Activated gamma-delta T cell (primary cell): ENCODE measurements around the gene GATA5.

Source experiments
- DNase-seq: peaks from one replicate; lab custom pipeline; 2025; lab: John Stamatoyannopoulos, UW

Gene GATA5

DNA sequence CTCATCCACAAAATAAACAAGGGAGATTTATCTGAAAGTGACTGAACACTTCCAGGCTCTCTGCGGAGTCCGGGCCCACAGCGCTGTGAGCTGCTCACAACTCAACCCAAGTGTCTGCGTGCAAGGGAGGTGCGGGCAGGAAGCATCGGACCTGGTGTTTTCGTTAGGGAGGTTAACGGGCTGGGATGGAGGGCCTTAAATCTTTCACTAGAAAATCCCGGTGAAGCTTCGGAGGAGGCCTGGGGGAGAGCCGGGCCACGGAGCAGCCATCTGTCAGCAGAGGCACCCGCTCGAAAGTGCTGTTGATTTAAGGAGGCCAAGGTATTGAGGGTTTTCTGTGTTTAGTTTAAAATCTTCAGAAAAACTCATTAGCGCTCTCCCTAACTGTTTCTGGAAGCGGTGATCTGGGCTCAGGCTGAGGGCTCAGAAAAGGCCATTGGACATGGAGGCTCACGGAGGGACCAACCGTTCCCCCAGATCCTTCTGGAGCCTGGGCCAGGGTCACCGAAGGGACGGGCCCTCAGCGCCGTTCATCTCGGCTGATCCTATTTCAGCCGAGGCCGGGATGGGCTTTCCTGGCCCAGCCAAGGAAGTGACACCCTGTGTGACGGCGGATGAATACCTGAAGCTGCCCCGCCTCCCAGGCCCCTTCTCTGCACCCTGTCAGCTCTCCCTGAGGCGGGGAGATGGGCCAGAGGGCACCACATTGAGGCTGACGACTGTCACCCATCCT, 20.7 kb downstream of the GATA5 start:
- DNase-seq = no peak

DNA sequence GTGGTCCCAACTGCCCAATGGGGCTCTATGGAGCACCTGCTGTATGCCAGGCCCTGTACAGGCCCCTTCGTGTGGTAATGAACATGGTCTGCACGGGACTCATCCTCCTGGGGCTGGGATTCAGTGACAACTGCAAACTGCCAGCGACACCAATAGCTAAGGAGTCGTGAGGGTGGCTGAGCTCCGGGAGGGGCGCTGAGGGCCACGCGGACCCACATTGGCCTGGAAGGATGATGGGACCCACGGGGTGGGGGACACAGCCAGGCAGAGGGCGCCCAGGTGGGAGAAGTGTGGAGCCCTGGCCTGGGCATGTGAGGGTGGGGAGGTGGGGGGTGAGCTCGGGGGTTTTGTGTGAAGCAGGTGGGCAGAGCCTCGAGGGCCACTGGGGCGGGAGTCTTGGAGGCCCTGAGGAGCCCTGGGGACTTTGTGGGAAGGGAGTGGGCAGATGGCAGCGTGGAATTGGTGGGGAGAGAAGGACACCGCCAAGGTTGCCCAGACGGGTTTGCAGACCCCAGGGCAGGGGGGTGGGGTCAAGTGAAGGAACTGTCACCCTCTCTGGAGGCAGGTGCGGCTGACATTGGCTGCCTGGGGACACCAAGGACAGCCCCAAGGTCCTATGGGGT, 22.5 kb downstream of the GATA5 start:
- DNase-seq = no peak

DNA sequence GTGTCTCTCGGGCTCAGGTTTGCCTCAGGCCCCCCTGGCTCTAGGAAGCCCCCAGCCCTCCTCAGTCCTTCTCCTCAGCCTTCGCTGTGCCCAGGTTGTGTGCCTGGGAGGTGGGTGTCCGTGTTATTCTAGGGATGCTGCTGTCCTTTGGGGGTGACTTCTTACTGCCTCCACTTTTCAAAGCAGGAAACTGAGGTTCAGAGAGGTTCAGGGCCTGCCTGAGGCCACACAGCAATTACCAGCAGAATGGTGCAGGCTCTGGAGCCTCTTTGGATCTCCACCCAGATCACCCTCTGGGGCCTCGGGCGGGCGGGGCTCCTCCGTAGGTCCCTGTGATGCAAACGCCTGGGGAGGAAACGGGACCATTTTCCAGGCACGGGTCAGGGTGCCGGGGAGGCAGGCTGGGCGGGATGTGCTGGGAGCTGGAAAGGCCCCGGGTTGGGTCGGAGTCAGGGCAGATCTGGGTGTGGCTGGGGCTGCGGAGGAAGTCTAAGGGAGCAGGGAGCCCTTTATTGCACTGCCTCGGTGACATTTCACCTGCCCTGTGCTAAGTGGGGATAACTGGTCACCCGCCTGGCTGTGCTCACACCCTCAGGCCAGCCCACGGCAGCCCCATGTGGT, 23.2 kb downstream of the GATA5 start:
- no peak for DNase-seq

DNA sequence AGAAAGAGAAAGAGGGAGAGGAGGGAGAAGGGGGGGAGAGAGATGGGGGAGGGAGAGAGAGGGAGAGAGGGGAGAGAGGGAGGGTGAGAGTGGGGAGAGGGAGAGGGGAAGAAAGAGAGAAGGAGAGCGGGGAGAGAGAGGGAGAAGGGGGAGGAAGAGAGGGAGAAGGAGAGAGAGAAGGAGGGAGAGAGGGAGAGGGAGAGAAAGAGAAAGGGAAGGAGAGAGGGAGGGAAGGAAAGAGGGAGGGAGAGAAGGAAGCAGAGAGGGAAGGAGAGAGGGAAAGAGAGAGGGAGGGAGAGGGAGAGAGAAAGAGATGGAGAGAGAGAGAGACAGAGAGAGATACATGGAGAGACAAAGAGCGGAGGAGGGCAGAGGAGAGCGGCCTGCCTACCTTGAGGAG, 23.8 kb downstream of the GATA5 start:
- DNase-seq = no peak

DNA sequence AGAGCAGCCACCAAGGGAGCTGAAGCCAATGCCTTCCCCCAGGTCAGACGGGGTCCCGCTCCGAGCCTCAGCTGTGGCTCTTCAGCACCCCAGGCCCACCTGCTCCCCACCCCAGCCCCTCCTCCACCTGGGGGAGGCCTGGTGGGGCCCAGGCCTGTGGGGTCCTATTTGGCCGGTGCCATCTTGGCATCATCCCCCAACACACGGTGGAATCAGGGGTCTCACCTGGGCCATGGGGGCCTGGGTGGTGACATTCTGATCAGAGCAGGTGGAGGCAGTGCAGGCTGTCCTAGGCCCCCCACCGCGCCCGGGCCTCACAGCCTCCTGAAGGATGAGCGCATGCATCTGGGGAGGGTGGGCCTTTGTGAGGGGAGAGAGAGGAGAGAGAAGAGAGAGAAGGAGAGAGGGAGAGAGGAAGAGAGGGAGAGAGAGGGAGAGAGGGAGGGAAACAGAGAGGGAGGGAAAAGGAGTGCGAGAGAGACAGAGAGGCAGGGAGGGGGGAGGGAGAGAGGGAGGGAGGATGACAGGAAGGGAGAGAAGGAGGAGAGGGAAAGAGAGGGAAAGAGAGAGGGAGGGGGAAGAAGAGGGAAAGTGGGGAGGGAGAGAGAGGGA, 24.5 kb downstream of the GATA5 start:
- no peak for DNase-seq

DNA sequence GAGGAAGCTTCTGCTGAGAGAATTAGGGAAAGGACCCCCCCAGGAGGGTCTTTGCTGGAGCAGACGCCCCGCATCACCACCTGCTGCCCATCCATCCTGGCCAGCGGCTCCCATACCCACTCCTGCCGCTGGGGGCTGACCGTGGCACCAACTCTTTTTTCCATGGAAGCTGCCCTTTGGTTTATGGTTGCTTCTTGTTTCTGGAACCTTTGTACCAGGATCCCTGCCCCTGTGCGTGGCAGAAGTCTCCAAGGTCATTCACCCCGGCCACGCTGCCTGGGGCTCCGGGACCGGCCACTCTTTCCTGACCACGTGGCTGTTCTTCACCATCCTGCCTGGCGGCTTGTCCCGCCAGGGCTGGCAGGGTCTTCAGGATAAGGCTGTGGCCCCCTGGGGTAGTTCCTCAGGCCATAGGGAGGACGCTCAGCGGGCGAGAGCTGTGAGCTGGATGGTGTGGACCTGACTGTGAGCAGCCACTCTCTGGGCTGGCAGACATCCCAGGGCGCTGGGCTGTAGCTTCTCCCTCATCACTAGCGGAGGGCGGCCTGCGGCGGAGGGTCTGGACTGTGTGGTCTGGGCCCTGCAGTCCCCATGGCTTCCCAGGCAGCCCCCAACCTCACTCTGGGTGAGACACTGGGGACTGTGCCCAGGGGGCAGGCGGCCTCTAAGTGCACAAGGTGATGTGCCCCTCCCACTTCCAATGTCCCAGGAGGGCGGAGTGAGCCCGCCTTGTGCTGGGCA, 25.7 kb downstream of the GATA5 start:
- no peak for DNase-seq

DNA sequence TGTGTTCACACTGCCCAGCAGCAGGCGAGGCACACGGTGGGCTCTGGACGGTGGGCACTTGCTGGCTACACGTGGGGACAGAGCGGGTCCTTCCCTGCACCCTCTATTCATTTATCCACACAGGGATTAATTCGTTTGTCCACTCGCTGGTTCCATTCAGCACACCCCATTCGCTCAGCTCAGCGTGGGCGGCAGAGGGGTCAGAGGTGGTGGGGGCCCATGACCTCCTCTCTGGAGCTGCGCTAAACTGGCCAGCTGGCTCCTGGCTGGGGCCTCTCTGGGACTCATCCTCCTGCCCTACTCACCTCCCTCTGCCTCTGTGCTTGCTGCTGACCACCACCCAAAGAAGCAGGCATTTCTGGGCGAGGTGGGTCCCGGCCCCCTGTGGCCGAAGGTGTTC, 27.0 kb downstream of the GATA5 start:
- no peak for DNase-seq

DNA sequence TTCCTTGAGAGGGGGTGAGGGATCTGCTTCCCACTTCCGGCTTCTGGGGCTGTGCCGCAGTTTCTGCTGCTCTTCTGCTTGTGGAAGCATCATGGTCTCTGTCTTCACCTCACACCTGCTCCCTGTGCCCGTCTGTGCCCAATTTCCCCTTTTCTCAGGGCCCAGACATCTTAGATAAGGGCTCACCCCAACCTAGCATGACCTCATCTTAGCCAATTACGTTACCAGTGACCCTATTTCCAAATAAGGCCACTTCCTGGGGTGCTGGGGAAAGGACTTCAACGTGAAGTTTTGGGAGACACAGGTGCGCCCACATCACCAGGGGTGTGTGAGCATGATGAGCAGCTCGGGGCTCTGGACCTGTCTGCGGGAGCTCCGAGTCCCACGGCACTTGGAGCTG, 27.8 kb downstream of the GATA5 start:
- no peak for DNase-seq

GRCh38 chr20:62446888-62447869, 28.6 kb downstream of the GATA5 start:
- no peak for DNase-seq

- DNase-seq = no peak
These were observed 29.3 kb downstream of the GATA5 start for GRCh38 chr20:62446481-62446880.

DNA sequence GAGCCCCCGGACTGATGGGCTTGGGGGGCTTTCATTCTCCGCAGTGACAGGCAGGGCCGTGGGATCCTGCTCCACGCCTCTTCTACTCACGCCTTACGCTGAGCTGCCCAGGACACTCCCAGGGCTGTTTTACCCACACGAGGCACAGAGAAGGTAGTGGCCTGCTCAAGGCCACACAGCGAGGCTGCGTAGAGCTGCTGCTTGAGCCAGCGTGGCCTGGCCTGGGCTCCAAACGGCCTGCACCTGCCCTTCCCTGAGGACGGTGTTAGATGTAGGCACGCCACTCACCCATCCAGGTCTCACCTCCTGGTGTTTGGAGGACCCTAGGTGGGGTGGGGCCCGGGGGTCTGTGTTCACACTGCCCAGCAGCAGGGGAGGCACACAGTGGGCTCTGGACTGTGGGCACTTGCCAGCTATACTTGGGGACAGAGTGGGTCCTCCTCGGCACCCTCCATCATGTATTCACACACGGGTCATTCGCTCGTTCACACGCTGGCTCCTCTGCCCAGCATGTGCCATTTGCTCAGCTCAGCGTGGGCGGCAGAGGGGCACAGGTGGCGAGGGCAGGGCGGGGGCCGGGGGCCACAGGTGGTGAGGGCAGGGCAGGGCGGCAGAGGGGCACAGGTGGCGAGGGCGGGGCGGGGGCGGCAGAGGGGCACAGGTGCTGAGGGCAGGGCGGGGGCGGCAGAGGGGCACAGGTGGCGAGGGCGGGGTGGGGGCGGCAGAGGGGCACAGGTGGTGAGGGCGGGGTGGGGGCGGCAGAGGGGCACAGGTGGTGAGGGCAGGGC, 30.0 kb downstream of the GATA5 start:
- DNase-seq = no peak

DNA sequence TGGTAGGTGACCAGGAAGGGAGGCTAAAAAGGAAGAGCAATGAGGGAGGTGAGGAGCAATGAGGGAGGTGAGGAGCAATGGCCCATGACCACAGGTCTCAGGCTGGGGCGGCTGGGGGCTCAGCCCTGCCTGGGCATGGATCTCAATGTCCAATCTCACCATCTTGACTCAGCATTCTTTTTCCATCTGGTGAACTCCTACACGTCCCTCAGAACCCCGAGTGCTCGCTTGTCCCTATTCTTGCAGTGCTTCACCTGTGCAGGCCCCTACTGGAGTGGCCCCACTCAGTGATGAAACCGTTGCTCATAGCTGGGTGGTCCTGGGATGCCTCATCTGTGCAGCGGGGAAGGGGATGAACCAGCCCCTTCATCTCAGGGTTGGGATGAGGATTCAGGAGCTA, 31.5 kb downstream of the GATA5 start:
- no peak for DNase-seq

DNA sequence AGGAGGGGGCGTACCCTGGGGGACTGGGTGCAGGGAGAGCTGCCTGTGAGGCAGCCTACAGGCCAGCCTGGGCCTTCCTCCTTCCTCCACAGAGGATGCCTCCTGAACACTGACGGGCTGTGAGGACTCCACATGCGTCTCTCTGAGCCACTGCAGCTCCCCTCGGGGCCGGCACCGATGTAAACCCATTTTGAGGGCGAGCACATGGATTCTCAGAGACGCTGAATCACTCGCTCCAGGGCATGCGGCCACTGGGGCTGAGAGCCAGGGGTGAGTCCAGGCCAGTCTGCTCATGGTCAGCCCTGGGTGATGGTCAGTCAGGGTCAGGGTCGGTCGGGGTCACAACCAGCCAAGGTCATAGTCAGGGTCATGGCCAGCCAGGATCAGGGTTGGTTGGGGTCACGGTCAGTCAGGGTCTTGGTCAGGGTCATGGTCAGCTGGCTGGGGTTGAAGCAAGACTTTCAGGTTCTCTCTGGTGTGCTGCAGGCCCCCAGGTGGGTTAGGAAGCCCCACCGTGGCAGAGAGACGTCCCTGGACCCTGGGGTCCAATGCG, 33.7 kb downstream of the GATA5 start:
- DNase-seq = no peak

- DNase-seq = no peak
These were observed 36.6 kb downstream of the GATA5 start for GRCh38 chr20:62439218-62439617.

DNA sequence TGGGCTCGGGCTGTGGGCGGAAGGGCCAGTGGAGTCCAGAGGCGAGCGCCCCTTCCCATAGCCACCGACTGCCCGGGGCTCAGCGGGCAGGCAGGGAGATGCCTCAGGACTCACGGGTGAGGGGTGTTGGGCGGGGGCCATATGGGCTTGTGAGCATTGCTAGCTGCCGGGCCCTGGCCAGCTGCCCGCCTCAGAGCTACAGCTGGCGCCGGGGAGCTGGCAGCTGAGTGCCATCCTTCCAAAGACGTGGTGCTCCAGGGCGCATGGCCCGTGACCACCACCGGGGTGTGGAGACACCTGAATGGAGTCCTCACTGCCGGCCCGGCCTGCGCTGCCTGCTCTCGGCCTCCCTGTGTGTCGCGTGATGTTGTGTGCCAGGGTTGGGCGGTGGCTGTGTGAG, 37.9 kb downstream of the GATA5 start:
- DNase-seq = no peak

GRCh38 chr20:62437496-62437895, 38.3 kb downstream of the GATA5 start:
- no peak for DNase-seq

GRCh38 chr20:62436692-62437091, 39.1 kb downstream of the GATA5 start:
- no peak for DNase-seq

- DNase-seq = no peak
These were observed 41.9 kb downstream of the GATA5 start for GRCh38 chr20:62433658-62434497.

DNA sequence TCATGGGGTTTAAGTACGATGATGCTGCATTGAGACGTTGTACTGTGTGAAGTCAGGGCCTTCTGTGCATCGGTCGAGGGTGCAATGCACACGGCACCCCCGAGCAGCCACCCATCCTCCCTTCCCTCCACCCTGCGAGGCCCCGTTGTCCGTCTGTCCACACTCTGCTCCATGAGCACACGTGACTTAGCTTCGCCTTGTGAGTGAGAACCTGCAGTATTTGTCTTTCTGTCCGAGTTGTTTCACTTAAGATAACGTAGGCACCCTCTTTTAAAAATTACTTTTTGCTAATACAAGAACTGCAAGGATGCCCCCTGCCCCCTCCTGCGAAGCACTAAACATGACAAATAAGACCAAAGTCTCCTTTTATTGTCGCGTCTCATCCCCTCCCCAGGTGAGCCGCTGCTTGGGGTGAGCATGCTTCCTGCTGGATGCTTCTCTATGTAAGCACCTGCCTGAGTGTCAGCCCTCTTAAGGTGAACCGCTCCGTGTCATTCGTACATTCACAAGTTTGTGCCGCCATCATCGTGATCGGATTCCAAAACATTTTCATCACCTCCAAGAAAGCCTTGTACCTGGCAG, 44.8 kb downstream of the GATA5 start:
- no peak for DNase-seq
